CD4-positive, alpha-beta T cell treated with Interferon alpha-2 for 1 hour (primary cell): ENCODE data around the gene LHFPL2.
"Not testable (repeated sequence)": the region's sequence is repeated elsewhere in the genome, so short reads cannot be mapped to it uniquely, and the experiment has no call there.

ENCODE experiments used
- DNase-seq, 2 donors: peaks; one replicate each; pipeline ENCODE4 v3.0.0-alpha.2; 2020 to 2022

LHFPL2 gene

GRCh38 chr5:78648359-78649210 is at the start of gene LHFPL2:
Gene LHFPL2, minus strand, starts transcription at chr5:78648772. Its CDS starts 138,559 bp downstream, at chr5:78510213.
- peak; percentile 9 to 15 for DNase-seq

- DNase-seq = no peak
These were observed 48.1 kb upstream of the LHFPL2 start for GRCh38 chr5:78696637-78697036.

GRCh38 chr5:78696052-78696451 is 47.5 kb upstream of the LHFPL2 start:
- not testable (repeated sequence) for DNase-seq

GRCh38 chr5:78693339-78693738 is 44.8 kb upstream of the LHFPL2 start:
- DNase-seq = no peak

GRCh38 chr5:78691084-78691960 is 42.8 kb upstream of the LHFPL2 start:
- no peak for DNase-seq

- DNase-seq = no peak
These were observed 41.8 kb upstream of the LHFPL2 start for GRCh38 chr5:78690253-78690972.

- no peak for DNase-seq
These were observed 41.1 kb upstream of the LHFPL2 start for GRCh38 chr5:78689540-78690252.

- DNase-seq = not testable (repeated sequence)
These were observed 38.9 kb upstream of the LHFPL2 start for GRCh38 chr5:78687514-78687913.

GRCh38 chr5:78683905-78684304 is 35.3 kb upstream of the LHFPL2 start:
- DNase-seq = not testable (repeated sequence)

- no peak for DNase-seq
These were observed 31.3 kb upstream of the LHFPL2 start for GRCh38 chr5:78679905-78680304.

GRCh38 chr5:78677777-78678668 is 29.5 kb upstream of the LHFPL2 start:
- DNase-seq = no peak

GRCh38 chr5:78675956-78676730 is 27.6 kb upstream of the LHFPL2 start:
- no peak for DNase-seq

GRCh38 chr5:78673827-78674226 is 25.3 kb upstream of the LHFPL2 start:
- not testable (repeated sequence) for DNase-seq

GRCh38 chr5:78672154-78672553 is 23.6 kb upstream of the LHFPL2 start:
- no peak for DNase-seq

GRCh38 chr5:78671609-78672008 is 23.0 kb upstream of the LHFPL2 start:
- DNase-seq = no peak

- no peak for DNase-seq
These were observed 22.2 kb upstream of the LHFPL2 start for GRCh38 chr5:78670701-78671269.

- no peak for DNase-seq
These were observed 20.8 kb upstream of the LHFPL2 start for GRCh38 chr5:78669331-78669730.

- DNase-seq = no peak
These were observed 19.0 kb upstream of the LHFPL2 start for GRCh38 chr5:78667461-78668103.

GRCh38 chr5:78666975-78667374 is 18.4 kb upstream of the LHFPL2 start:
- DNase-seq = not testable (repeated sequence)

- no peak for DNase-seq
These were observed 17.5 kb upstream of the LHFPL2 start for GRCh38 chr5:78666041-78666444.
